Measurements from ENCODE around the gene VEZT.
"Not testable (repeated sequence)": the region's sequence is repeated elsewhere in the genome, so short reads cannot be mapped to it uniquely, and the experiment has no call there.

Gene VEZT

DNA sequence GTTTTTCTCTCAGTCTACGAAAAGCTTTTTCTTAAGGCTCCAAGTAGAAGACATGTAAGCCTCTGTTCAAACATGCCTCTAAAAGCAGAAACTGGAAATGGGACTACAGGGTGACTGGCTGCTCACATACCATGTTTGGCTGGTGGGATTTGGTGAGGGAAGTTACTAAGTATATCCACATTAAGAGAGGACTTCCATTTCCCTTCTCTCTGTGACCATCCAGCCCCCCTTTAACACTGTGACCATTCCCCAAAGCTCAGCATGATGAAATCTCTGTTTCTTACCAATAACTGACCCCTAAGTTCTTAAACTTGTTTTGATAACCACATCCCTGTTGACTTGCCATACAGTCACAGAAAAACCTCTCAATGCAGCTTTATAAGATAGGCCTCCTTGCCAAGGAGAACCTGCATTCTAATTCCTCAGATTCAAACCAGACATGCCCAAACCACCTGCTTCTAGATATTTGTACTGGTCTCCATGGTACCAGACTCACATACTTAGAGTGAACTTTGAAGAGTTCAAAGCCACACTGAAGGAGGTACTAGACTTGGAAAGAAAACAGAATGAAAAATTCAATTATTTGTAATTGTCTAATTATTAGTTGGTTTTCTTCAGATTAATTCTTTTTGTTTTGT lies 102.2 kb downstream of the VEZT start:
- no peak for DNase-seq (ENCODE audit: low read depth)

DNA sequence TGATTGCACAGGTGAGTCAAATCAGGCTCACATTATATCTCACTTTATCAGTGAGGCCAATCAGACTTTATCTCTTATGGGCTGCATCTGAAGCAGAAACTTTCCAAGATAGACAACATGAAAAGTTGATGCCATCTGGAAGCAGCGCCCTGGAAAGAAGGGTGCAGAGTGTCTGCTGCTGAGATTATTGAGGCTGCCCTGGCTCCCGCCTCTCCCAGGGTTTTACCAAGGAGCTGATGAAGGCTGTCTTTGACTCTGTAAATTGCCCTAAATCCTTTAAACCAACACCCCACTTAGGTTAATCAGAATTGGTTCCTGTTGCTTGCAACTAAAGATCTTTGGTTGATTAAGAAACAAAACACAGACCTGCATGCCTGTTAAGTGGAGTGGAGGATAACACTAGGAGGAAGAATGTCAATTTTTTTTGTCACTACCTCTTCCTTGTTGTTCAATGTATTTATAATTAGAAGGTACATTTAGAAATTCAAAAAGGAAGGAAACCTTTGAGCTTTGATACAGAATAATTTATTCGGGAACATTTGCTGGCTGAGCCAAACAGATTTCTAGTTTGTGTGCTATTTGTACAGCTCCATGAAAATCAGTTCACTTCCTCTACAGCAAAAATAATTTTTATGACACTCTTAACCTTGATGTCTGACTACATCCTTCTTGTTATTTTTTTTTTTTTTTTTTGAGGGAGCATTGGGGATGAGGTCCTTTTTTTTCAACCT lies 104.1 kb downstream of the VEZT start:
- no peak for DNase-seq (ENCODE audit: low read depth)

DNA sequence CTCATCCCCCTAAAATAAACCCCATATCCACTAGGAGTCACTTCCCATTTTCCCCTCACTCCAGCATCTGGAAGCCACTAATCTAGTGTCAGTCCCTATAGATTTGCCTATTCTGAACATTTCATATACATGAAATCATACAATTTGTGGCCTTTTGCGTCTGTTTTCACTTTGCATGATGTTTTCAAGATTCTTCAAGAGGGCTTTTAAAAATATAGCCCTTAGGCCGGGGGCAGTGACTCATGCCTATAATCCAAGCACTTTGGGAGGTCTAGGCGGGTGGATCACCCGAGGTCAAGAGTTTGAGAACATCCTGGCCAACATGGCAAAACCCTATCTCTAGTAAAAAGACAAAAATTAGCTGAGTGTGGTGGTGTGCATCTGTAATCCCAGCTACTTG lies 104.7 kb downstream of the VEZT start:
- no peak for DNase-seq (ENCODE audit: low read depth)

DNA sequence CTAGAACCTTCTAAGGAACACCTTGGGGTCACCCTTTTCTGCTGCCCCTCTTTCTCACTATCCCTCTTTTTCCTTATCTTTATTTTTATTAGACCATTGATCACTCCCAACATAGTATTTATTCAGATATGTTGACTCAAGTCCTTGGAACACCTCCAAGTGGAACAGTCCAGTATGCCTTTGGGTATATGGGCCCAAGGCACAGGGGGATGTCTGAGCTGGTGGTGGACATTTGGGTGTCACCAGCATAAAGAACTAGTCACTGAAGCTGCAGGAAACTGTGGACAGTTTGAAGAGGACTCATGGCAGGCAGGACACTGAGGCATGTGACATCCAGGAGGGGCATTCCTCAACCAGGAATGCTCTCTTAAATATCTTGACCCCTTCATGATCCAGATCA lies 105.6 kb downstream of the VEZT start:
- no peak for DNase-seq (ENCODE audit: low read depth)

DNA sequence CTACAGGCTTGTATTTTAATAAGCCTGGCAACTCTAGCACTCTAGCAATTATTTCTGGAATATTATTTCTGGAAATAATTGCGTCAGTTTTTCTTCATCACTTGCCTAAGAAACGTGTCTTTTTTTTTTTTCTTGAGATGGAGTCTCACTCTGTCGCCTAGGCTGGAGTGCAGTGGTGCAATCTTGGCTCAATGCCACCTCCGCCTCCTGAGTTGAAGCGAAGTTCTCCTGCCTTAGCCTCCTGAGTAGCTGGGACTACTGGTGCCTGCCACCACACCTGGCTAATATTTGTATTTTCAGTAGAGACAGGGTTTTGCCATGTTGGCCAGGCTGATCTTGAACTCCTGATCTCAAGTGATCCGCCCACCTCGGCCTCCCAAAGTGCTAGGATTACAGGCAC lies 106.6 kb downstream of the VEZT start:
- not testable (repeated sequence) for DNase-seq (ENCODE audit: low read depth)

DNA sequence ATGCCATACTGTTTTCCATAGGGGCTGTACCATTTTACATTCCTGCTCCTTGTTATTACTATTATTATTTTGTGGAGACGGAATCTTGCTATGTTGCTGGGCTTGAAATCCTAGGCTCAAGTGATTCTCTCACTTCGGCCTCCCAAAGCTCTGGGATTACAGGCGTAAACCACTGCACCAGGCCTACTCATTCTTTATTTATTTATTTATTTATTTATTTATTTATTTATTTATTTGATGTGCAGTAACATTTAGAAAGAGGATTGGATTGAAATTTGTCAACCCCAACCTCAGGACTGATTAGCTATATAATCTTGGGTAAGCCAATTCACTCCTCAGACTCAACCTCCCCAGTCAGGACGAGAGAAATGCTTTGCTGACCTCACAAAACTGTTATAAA lies 107.9 kb downstream of the VEZT start:
- no peak for DNase-seq (ENCODE audit: low read depth)

DNA sequence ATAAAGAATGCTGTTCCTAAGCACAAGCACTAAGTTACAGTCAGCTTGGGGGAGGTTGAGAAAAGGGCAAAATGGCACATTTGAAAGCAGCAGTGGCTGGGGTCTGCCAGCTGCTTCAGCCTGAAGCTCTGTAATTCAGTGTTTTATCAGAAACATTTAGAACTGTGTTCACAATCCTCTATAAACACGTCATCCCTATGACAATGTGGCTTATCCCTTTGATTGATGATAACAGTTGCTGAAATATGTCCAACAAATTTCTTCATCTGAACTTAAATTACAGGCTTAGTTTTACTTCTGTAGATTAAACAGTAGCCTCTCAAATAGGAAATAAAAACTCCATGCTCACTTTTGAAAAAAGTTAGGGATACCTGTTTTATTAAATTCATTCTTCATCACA lies 108.8 kb downstream of the VEZT start:
- no peak for DNase-seq (ENCODE audit: low read depth)

DNA sequence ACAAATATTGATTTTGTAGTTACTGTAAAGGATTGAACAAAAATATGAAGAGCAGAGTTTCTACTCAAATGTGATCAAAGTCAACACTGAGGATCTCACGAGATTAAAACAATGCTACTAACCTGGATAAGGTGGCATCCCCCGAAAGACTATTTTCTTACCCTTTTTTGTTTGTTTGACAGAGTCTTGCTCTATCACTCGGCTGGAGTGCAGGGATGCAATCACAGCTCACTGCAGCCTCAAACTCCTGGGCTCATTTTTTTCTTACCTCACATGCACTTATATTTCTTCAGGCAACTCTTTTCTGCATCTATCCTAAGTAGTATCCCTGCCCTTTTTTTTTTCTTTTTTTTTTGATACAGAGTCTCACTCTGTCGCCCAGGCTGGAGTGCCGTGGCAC lies 109.2 kb downstream of the VEZT start:
- no peak for DNase-seq (ENCODE audit: low read depth)

DNA sequence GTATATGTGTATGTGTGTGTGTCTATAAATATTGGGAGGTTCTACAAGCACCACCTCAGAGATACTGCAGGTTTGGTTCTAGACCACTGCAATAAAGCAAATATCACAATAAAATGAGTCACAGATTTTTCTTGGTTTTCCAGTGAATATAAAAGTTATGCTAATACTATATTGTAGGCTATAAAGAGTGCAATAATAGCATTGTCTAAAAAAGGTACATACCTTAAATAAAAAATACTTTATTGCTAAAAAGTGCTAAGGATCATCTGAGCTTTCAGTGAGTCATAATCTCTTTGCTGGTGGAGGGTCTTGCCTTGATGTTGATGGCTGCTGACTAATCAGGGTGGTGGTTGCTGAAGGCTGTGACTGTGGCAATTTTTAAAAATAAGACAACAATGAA lies 111.1 kb downstream of the VEZT start:
- no peak for DNase-seq (ENCODE audit: low read depth)

DNA sequence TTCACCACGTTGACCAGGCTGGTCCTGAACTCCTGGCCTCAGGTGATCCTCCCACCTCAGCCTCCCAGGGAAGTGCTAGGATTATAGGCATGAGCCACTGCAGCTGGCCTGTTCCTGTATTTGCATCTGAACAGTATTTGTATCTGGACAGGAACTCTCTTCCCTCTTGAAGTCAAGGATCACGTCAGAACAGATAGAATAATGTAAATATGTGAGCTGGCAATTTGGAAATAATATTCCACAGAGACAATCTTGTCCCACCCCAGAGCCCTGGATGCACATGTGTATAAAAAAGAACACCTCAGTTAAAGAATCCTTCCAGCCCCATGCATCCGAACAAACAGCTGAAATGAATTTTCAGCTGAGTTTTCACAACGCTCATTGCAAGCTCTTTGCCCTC lies 118.3 kb downstream of the VEZT start:
- DNase-seq (ENCODE audit: low read depth), result no peak

DNA sequence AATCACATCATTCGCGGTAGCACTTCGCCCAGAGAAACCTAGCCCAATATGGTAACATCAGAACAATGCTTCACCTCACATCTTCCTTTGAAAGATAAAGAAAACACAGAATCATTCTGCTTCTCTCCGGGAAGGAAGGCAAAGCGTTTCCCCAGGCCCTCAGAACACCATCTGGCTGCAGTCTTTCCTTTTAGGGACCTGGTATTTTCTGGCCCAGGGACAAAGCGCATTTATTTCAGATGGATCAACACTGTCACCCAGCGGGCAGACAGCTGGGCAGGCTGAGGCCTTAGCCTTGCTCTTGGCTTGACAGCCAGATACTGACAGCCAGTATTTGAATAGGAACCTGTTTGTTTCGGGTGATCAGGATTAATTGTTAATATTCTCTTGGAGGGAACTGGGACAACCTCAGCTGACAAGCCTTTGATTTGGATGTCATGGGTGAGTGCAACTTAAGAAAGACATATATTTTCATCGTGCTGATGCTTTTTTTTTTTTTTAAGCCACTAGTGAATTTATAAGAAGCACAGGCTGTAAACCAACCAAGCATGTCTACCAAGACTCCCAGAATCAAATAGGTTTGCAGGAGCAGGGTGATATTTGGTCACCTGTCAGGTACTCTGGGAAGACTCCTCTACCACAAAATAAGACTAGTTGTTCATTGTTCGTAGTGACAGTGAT lies 118.9 kb downstream of the VEZT start:
- DNase-seq (ENCODE audit: low read depth), result no peak

DNA sequence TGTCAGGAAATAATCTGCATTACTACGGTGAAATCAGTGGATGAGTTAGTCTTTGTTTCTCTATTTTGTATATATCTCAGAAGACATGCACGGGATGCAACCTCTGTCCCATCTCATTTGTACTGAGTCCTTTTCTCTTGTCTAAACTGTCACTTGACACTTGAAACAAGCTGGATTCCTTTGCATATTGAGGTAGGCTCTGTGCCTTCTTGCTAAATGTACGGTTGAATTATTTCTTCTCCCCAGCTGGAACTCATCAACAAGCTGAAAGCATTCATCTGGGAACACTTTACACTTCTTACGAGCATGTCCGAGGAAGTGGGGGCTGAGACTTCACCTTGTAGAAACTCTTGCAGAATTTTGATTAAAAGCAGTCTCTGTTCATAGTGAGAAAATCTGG lies 119.5 kb downstream of the VEZT start:
- no peak for DNase-seq (ENCODE audit: low read depth)

DNA sequence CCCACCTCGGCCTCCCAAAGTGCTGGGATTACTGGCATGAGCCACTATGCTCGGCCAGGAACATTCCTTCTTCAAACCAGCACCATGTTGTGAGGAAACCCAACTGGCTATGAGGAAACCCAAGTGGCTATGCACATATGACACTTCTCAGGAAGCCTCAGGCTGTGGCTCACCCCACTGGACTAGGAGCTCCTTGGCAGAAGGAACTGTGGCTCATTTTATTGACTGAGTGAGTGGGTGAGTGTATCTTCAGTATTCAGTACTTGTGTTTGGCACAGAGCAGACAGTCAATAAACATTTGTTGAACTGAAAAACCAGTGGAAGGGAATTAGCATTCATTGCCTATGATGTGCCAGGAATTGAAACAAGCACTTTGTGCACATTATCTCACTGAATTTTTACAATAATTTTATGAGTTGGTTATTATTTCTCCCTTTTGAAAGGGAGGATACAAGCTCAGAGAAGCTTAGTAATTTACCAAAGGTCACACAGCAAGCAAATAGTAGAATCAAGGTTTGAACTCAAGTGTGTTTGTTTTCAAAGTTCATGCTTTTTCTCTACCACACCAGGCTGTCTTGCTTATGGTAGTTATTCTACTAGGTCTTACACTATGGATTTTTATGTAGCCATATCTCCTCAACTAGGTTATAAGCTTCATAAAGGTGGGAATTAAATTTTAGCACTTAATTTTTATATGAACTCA lies 121.6 kb downstream of the VEZT start:
- no peak for DNase-seq (ENCODE audit: low read depth)

DNA sequence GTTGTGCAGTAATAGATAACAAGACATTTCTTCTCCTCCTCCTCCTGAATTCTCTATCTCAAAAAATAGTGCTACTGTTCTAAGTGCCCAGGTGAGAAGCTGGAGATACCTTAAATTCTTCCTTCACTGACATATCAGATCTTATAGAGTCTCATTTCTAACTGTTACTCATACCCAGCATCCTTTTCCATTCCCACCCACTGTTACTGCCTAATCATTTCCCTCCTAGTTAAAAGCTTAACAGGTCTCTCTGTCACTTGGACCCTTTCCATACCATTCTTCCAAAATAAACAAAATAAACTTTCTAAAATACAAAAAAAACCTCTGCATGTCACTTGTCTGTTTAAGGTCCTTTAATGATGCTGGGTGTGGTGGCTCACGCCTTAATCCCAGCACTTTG lies 124.4 kb downstream of the VEZT start:
- no peak for DNase-seq (ENCODE audit: low read depth)

DNA sequence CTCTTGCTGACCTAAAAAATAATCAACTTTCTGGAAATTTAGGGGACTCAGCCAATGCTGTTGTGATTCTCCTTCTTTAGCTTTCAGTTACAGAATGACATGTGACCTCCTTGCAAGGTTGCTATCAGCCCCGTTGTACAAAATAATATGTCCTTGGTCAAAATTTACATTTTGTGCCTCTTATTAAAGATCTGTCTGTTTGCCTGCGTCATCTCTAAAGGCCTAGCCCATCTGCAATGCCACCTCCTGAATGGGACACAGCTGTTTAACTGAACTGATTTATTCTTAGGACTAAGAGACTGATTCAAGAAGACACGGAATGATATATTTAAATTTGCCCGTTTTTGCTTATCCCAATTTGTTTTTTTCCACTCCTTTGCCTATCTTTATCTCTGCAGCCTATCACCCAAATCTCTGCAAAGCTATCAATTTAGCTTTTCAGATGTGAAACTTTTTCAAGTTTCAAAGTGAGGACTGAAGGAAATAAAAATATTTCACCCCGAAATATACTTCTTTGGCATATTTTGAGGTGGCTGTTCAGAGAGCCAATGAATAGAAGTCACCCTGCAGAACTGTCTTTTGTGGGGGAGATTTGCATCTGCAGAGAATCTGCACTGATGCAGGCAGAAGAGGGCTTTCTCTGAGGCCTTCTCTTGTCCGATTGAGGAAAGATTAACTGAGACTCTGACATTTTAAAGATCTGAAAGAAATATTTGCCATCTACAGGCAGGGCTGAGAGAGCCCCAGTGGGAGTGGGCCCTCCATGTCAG lies 126.0 kb downstream of the VEZT start:
- no peak for DNase-seq (ENCODE audit: low read depth)

DNA sequence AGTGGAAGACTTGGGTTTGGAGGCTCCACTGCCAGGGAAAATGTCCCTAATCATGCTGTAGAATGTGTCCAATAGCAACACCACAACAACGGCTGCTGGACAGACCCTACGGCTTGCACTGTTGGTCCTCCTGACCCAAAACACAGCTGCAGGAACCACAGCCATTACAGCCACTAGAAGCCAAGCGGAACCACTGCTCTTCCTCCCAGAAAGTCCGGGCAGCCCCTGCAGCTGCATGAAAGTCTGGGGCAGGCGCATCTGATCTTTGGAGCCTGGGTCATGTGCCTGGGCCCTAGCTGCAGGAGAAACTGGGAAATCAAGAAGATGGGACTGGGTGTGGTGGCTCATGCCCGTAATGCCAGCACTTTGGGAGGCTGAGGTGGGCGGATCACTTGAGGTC lies 131.7 kb downstream of the VEZT start:
- no peak for DNase-seq (ENCODE audit: low read depth)

DNA sequence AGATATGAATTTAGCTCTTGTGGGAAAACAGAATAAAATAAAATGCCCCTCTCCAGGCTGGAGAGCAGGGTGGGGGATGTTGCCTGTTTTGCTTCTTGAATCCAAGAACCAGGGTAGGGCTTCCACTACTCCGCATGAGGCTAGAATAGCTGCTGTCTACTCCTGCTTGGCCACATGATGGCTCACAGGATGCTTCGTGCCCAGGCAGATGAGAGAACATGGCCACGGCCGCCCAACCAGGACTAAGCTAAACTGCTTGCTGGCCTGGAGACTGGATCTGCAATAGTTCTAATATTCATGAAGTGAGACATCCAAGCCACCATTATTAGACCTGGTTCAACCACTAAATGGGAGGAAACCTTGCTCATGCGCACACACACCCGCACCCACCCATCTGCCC lies 134.1 kb downstream of the VEZT start:
- DNase-seq (ENCODE audit: low read depth), result no peak

All from activated gamma-delta T cell treated with anti-CD3 and anti-CD28 coated beads, Interleukin-2, amount 50 U/mL, for 16 hours (primary cell).